ENCODE measurements around the gene HRAS.

The HRAS gene

DNA sequence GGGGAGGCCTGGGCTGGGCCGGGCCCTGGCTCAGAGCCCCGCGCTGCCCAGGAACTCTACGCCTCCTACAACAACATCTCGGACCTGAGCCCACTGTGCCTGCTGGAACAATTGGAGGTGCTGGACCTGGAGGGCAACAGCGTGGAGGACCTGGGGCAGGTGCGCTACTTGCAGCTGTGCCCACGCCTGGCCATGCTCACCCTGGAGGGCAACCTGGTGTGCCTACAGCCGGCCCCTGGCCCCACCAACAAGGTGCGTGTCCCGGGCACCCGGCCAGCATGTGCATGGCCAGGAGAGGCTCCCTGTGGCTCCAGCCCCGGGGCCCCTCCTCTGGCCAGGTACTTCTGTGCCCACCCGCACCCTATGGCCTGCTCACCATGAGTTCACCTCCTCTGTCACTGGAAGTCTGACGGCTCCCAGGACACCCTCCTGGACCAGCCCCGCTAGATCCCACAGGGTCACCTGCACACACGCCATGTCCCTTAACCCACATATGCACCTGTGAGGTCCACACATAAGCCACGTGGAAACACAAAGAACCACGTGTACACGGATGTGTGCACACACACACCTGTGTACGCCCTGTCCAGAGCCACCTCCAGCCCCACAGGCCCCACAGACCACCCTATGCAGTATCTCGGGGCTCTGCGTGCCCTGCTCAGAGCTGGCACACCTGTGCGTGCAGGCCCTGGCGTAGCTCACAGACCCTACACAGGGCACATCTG, 14.8 kb upstream of the HRAS start:
- TF ChIP-seq, protein P1, sequence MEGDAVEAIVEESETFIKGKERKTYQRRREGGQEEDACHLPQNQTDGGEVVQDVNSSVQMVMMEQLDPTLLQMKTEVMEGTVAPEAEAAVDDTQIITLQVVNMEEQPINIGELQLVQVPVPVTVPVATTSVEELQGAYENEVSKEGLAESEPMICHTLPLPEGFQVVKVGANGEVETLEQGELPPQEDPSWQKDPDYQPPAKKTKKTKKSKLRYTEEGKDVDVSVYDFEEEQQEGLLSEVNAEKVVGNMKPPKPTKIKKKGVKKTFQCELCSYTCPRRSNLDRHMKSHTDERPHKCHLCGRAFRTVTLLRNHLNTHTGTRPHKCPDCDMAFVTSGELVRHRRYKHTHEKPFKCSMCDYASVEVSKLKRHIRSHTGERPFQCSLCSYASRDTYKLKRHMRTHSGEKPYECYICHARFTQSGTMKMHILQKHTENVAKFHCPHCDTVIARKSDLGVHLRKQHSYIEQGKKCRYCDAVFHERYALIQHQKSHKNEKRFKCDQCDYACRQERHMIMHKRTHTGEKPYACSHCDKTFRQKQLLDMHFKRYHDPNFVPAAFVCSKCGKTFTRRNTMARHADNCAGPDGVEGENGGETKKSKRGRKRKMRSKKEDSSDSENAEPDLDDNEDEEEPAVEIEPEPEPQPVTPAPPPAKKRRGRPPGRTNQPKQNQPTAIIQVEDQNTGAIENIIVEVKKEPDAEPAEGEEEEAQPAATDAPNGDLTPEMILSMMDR (IDR thresholded peaks at IDR 0.05; ENCODE audit: low read depth, low read length): no peak

DNA sequence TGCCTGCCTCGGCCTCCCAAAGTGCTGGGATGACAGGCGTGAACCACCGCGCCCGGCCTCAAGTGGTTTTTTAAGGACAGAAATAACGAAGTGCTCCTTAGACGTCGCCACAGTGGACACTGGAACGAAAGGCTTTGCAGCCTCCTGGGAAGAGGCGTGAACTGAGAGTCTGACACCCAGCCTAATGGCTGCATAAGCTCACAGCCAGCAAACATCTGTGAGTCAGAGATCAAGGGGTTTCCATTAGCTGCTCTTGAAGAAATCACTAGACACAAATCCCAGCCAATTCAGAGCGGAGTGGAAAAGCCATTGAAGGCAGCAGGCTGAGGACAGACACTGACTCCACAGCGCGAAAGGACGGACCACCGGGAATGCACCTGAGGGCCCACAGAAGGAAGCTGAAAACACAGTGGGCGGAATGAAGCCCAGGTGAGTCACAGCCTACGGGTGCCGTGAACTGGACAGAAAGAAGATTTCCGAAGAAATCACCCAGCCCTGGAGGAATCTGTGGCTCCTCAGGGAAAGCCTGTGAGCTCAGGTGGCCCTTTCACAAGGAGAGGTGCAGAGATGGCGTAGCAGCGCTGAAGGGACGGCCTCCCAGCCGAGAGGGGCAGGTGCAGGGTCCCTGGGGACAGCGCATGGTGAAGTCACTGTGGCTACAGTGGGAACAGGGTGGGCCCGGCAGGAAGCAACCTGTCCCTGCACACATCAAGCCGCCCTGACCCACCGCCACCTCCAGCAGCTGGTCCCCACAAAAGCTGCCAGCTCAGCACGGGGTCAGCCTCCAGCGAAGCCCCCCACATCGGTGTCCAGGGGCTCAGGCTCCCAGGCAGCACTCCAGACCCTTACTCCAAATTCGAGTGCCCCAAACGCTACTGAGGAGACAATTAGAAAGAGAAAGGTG, 13.6 kb upstream of the HRAS start:
- TF ChIP-seq, protein P1 (IDR thresholded peaks at IDR 0.05; ENCODE audit: low read depth, low read length): no peak
- DNase-seq (ENCODE audit: extremely low read depth, low read depth): no peak

More for the DNA sequence above, 14.8 kb upstream of the HRAS start:
- no peak for DNase-seq (ENCODE audit: extremely low read depth, low read depth)

DNA sequence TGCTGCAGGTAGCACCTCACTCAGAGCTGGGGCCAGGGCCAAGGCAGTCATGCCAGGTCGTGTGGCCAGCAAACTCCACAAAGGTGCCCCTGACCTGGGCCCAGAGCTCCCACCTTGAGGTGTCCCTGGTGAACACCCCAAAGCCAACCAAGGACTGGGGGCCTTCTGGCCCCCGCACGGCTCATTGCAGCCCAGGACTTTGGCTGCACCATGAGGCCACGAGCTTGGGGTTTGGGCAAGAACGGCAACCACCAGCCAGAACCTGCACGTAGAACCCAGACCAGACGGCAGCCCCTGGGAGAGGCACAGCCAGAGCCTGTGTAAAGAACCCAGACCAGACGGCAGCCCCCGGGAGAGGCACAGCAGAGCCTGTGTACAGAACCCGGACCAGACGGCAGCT, 9.8 kb upstream of the HRAS start:
- no peak for DNase-seq (ENCODE audit: extremely low read depth, low read depth)
- TF ChIP-seq, protein P1 (IDR thresholded peaks at IDR 0.05; ENCODE audit: low read depth, low read length): no peak

DNA sequence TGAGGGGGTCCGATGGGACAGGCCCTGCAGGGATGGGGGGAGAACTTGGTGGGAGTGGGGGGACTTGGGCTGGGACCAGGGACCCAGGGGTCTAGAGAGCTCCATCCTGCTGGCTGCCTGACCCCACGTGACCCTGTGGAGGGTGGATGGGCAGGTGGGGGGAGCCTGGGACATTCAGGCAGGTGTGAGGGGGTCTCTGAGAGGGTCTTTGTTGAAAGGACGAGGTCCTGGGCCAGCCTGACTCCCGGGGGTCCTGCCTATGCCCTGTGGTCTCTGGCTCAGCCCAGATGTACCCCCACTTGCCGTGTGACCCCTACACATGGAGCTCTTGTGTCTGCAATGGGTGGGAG, 9.4 kb upstream of the HRAS start:
- no peak for DNase-seq (ENCODE audit: extremely low read depth, low read depth)
- TF ChIP-seq, protein P1 (IDR thresholded peaks at IDR 0.05; ENCODE audit: low read depth, low read length): no peak

DNA sequence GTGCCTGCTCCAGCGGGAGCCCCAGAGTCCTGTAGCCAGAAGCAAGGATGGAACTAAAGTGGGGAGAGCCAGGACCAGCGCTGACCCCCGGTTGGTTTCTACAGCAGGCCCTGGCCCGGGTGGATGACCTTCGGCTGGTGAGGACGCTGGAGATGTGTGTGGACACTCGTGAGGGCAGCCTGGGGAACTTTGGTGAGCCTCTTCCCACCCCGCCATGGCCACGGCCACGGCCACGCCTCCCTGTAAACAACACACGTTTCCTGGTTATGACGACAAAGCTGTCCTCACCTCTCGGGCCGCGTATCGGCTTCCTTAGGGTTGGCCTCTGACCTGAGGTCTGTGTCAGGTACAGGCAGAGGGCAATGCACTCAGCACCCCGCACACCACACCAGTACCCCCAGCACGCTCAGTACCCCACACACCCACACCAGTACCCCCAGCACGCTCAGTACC, 6.1 kb upstream of the HRAS start:
- DNase-seq (ENCODE audit: extremely low read depth, low read depth): no peak

DNA sequence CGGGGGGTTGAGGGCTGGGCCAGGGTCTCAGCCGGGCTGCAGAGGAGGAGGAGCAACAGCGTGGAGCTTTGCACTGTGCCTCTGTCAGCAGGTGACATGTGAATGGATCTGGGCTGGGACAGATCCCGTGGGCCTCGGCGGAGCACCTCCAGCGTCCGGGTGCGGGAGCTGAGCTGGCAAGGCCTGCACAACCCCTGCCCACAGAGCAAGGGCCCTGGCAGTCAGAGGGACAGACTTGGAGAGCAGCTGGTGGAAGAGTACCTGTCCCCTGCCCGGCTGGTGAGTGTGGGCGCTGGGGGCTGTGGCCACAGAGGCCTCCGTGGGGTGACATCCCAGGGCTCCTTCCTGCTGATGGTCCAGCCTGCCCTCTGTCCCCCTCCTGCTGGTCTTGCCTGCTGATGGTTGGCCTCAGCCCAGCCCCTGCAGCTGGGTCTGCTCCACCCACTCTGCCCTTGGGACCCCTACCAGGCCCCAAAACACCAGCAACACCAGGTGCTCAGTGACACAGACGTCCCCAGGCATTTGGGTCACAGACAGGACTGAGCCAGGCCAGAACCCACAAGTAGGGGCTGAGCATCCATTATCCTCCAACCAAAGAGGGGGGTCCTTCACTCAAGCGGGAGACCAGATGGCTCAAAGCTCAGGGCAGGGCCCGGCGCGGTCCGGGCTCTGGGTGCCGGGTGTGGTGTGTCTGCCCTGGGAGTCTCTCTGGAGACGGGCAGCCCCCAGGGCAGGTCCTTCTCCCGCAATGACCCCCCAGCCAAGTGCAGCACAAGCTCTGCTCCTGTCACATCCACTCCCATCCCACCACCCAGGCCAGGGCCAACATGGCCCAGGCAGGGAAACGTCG, 5.4 kb upstream of the HRAS start:
- no peak for DNase-seq (ENCODE audit: extremely low read depth, low read depth)
- TF ChIP-seq, protein P1 (IDR thresholded peaks at IDR 0.05; ENCODE audit: low read depth, low read length): no peak

More for the DNA sequence above, 6.1 kb upstream of the HRAS start:
- TF ChIP-seq, protein P1 (IDR thresholded peaks at IDR 0.05; ENCODE audit: low read depth, low read length): no peak

Measured in AG09319 (cell line).